ENCODE measurements around the gene LGALS1. TPM values are rescaled to one million over a fixed set of nuclear protein-coding genes. Genes with fewer than 3 reads are reported as not detected.

The LGALS1 gene
- total and polyA plus RNA-seq, 9 of the 15 experiments (the other 6 are each of a cell fraction or from before 2014, with no cell fraction given), result 160 to 800 (median 330) TPM

- TF ChIP-seq E4F1 (CRISPR knock-in tag; IDR thresholded peaks at IDR 0.05; ENCODE audit: borderline replicate concordance), result no peak
- TF ChIP-seq ZMIZ1 (IDR thresholded peaks at IDR 0.05; ENCODE audit: low read depth in 2 of 2, low read length in 2 of 2), result 0 out of 4 replicates have a peak, but pooled peaks of 1 of the 2 experiments have one; percentile 10
- TF ChIP-seq TAF9B (IDR thresholded peaks at IDR 0.05; ENCODE audit: partially characterized antibody), result peak; percentile 92
- peak; percentile 79 for TF ChIP-seq DACH1 (IDR thresholded peaks at IDR 0.05; ENCODE audit: partially characterized antibody)
- TF ChIP-seq HMGN3 (IDR thresholded peaks at IDR 0.05; ENCODE audit: borderline replicate concordance, extremely low read depth, insufficient read length, low read depth, low read length), result peak; percentile 74
- TF ChIP-seq POLR2H (tag; IDR thresholded peaks at IDR 0.05; ENCODE audit: low read depth), result 0 out of 2 replicates have a peak, but pooled peaks have one; percentile 25
- TF ChIP-seq KLF10 (CRISPR knock-in tag; IDR thresholded peaks at IDR 0.05), result no peak
- TF ChIP-seq VEZF1 (CRISPR knock-in tag; IDR thresholded peaks at IDR 0.05), result peak; percentile 99
- TF ChIP-seq SUPT5H (IDR thresholded peaks at IDR 0.05), result peak; percentile 55
- no peak for TF ChIP-seq RAD51 (IDR thresholded peaks at IDR 0.05; ENCODE audit: borderline replicate concordance, low read depth)
- peak; percentile 88 for TF ChIP-seq ATF3 (IDR thresholded peaks at IDR 0.05)
- no peak for TF ChIP-seq ATF3 (CRISPR knock-in tag; conservative IDR thresholded peaks at IDR 0.05)
- peak; percentile 44 for TF ChIP-seq NEUROD1 (IDR thresholded peaks at IDR 0.05; ENCODE audit: borderline replicate concordance, low read depth, low read length, partially characterized antibody)
- TF ChIP-seq ILF3 (IDR thresholded peaks at IDR 0.05; ENCODE audit: borderline replicate concordance), result no peak
These were observed 1.5 kb downstream of the LGALS1 start (continued) for GRCh38 chr22:37676736-37677492.

All from K562 (cell line).